ENCODE results near the gene WASF3. TPM values are rescaled to one million over a fixed set of nuclear protein-coding genes. Genes with fewer than 3 reads are reported as not detected.

The WASF3 gene
- total RNA-seq, 1 donor from 2014 or later: 187 TPM

DNA sequence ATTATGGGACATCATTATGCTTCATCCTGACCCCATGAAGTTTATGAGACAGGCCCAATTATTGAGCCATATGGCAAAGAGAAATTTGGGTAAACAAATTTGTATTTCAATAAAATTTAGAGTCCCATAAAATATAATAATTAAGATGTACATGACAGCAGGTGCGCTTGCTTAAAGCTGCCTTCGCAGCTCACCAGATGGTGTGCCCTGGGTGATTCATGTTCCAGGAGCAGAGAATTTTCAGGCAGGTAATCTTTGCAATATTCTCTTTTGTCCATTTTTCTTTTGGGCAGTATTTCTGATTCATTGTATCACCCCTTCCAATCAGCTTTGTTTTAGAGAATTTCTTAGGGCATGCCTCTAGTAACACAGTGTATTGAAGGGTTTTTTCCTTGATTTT is 39.5 kb upstream of the WASF3 start:
- Mint-ChIP-seq H3K27ac (no peak overlapping the region), H3K27me3 (peaks cover 5% of the 10 kb centered on the region), H3K36me3 (ENCODE audit: insufficient read depth) (no peaks in the 10 kb centered on the region), H3K9me3 (ENCODE audit: low read depth) (no peaks in the 10 kb centered on the region), H3K4me3 (ENCODE audit: low read depth) (no peak overlapping the region), H3K4me1 (ENCODE audit: low read depth) (peaks cover 2% of the 10 kb centered on the region)
- DNase-seq (ENCODE audit: low spot score, unreplicated experiment): no peak
- TF ChIP-seq CTCF (IDR thresholded peaks at IDR 0.05; ENCODE audit: unreplicated experiment): no peak

- no peak for TF ChIP-seq CTCF (IDR thresholded peaks at IDR 0.05; ENCODE audit: unreplicated experiment)
- Mint-ChIP-seq H3K4me3 (ENCODE audit: low read depth) (no peak overlapping the region), H3K27me3 (peaks cover 5% of the 10 kb centered on the region), H3K4me1 (ENCODE audit: low read depth) (peaks cover 2% of the 10 kb centered on the region), H3K9me3 (ENCODE audit: low read depth) (no peaks in the 10 kb centered on the region), H3K27ac (no peak overlapping the region), H3K36me3 (ENCODE audit: insufficient read depth) (no peaks in the 10 kb centered on the region)
- no peak for DNase-seq (ENCODE audit: low spot score, unreplicated experiment)
Measured at GRCh38 chr13:26518451-26518959, 39.0 kb upstream of the WASF3 start.

GRCh38 chr13:26522571-26522970 is 34.9 kb upstream of the WASF3 start:
- H3K4me1 Mint-ChIP-seq (ENCODE audit: low read depth): peaks cover 2% of the 10 kb centered on the region
- DNase-seq (ENCODE audit: low spot score, unreplicated experiment): no peak
- no peak for TF ChIP-seq CTCF (IDR thresholded peaks at IDR 0.05; ENCODE audit: unreplicated experiment)
- no peaks in the 10 kb centered on the region for H3K9me3 Mint-ChIP-seq (ENCODE audit: low read depth)
- no peak overlapping the region for H3K27ac Mint-ChIP-seq
- peaks cover 10% of the 10 kb centered on the region for H3K27me3 Mint-ChIP-seq
- H3K4me3 Mint-ChIP-seq (ENCODE audit: low read depth): no peak overlapping the region
- H3K36me3 Mint-ChIP-seq (ENCODE audit: insufficient read depth): no peaks in the 10 kb centered on the region

DNA sequence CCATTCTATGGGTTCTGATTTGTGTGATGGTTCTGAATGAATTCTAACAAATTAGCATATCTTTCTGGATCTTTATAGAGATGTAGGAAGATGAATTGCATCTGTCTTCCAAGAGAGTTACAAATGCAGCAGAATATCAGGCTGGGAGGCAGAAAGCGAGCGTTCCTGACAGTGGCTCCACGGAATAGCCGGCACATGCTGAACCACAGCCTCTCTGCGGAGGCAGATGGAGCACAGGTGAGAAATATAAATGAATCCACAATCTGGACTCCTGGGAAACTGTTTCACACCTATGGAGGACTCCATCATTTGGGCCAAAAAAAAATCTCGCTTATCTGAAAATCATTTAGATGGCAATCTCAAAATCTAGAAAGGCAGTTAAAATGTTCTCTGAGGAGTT is 34.5 kb upstream of the WASF3 start:
- H3K27me3 Mint-ChIP-seq: peaks cover 10% of the 10 kb centered on the region

DNA sequence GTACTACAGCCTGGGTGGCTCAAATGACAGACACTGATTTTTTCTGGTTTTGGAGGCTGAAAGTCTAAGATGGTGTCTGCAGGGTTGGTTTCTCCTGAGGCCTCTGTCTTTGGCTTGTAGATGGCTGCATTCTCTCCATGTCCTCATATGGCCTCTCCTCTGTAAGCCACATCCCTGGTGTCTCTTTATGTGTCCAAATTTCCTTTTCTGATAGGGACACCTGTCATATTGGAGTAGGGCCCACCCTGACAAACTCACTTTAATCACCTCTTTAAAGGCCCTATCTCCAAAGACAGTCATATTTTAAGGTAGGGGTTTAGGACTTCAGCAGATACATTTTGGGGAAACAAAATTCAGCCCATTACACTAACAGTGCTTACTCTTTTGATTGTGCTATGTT is 32.0 kb upstream of the WASF3 start:
- no peak for TF ChIP-seq CTCF (IDR thresholded peaks at IDR 0.05; ENCODE audit: unreplicated experiment)
- no peak overlapping the region for H3K4me3 Mint-ChIP-seq (ENCODE audit: low read depth)
- no peaks in the 10 kb centered on the region for H3K4me1 Mint-ChIP-seq (ENCODE audit: low read depth)
- no peak overlapping the region for H3K27ac Mint-ChIP-seq
- peaks cover 12% of the 10 kb centered on the region for H3K27me3 Mint-ChIP-seq
- DNase-seq (ENCODE audit: low spot score, unreplicated experiment): no peak
- no peaks in the 10 kb centered on the region for H3K36me3 Mint-ChIP-seq (ENCODE audit: insufficient read depth)
- no peaks in the 10 kb centered on the region for H3K9me3 Mint-ChIP-seq (ENCODE audit: low read depth)

More for the DNA sequence above, 34.5 kb upstream of the WASF3 start:
- no peaks in the 10 kb centered on the region for H3K9me3 Mint-ChIP-seq (ENCODE audit: low read depth)
- TF ChIP-seq CTCF (IDR thresholded peaks at IDR 0.05; ENCODE audit: unreplicated experiment): no peak
- no peaks in the 10 kb centered on the region for H3K36me3 Mint-ChIP-seq (ENCODE audit: insufficient read depth)
- no peak for DNase-seq (ENCODE audit: low spot score, unreplicated experiment)
- H3K27ac Mint-ChIP-seq: no peak overlapping the region
- peaks cover 2% of the 10 kb centered on the region for H3K4me1 Mint-ChIP-seq (ENCODE audit: low read depth)
- H3K4me3 Mint-ChIP-seq (ENCODE audit: low read depth): no peak overlapping the region
